ENCODE data around the gene SLC66A2.
"Not testable (repeated sequence)": the region's sequence is repeated elsewhere in the genome, so short reads cannot be mapped to it uniquely, and the experiment has no call there.

SLC66A2 gene

GRCh38 chr18:79951545-79952455 is at the start of gene SLC66A2:
SLC66A2 (minus strand) TSS chr18:79951653; CDS start chr18:79950926, 727 bp downstream.
- TF ChIP-seq CTCF (conservative IDR thresholded peaks at IDR 0.05; ENCODE audit: low read length): peak; percentile 28; the same call in 1 of the 2 replicates
- TF ChIP-seq EZH2phosphoT487 (IDR thresholded peaks at IDR 0.05; ENCODE audit: borderline replicate concordance): no peak
- H3K4me2 ChIP-seq (ENCODE audit: low read depth, low read length, poor library complexity, severe bottlenecking): peak within 1 kb of the TSS; percentile 92
- peak within 1 kb of the TSS; percentile 87 for H2AFZ ChIP-seq (ENCODE audit: low read length)
- no peaks in the 10 kb centered on the region for H3K36me3 ChIP-seq (ENCODE audit: insufficient read depth, low read length)
- peaks cover 42% of the 10 kb centered on the region for H3K79me2 ChIP-seq (ENCODE audit: insufficient read depth, low read length)
- H3K9me3 ChIP-seq (ENCODE audit: insufficient read depth, low read depth, low read length): no peaks in the 10 kb centered on the region
- H3K4me3 ChIP-seq (ENCODE audit: low read length, poor library complexity, severe bottlenecking): peak within 1 kb of the TSS; percentile 83
- H3K4me1 ChIP-seq (ENCODE audit: insufficient read depth, low read length, poor library complexity, severe bottlenecking): peaks cover 34% of the 10 kb centered on the region
- no peaks in the 10 kb centered on the region for H3K9me2 ChIP-seq (replicated peaks; ENCODE audit: low read depth, low read length)
- peaks cover 7% of the 10 kb centered on the region for H4K20me1 ChIP-seq (ENCODE audit: insufficient read depth, low read length, poor library complexity, severe bottlenecking)
- H3K9ac ChIP-seq (ENCODE audit: low read depth, low read length, poor library complexity, severe bottlenecking): peak within 1 kb of the TSS; percentile 68
- no peaks in the 10 kb centered on the region; the same call in 1 of the 2 replicates for H3F3A ChIP-seq (ENCODE audit: low read depth)
- H3K27me3 ChIP-seq (ENCODE audit: insufficient read depth, low read length, poor library complexity, severe bottlenecking): no peaks in the 10 kb centered on the region

GRCh38 chr18:80000877-80001276 is 49.4 kb upstream of the SLC66A2 start:
- H4K20me1 ChIP-seq (ENCODE audit: insufficient read depth, low read length, poor library complexity, severe bottlenecking): no peaks in the 10 kb centered on the region
- no peak overlapping the region for H3K4me2 ChIP-seq (ENCODE audit: low read depth, low read length, poor library complexity, severe bottlenecking)
- no peaks in the 10 kb centered on the region for H3F3A ChIP-seq (ENCODE audit: low read depth)
- no peak overlapping the region for H3K9ac ChIP-seq (ENCODE audit: low read depth, low read length, poor library complexity, severe bottlenecking)
- peaks cover 27% of the 10 kb centered on the region; the same call in 1 of the 2 replicates for H3K9me3 ChIP-seq (ENCODE audit: insufficient read depth, low read depth, low read length)
- no peaks in the 10 kb centered on the region for H3K4me1 ChIP-seq (ENCODE audit: insufficient read depth, low read length, poor library complexity, severe bottlenecking)
- no peaks in the 10 kb centered on the region for H3K79me2 ChIP-seq (ENCODE audit: insufficient read depth, low read length)
- H3K27me3 ChIP-seq (ENCODE audit: insufficient read depth, low read length, poor library complexity, severe bottlenecking): no peaks in the 10 kb centered on the region
- H3K9me2 ChIP-seq (replicated peaks; ENCODE audit: low read depth, low read length): no peaks in the 10 kb centered on the region
- H3K36me3 ChIP-seq (ENCODE audit: insufficient read depth, low read length): no peaks in the 10 kb centered on the region
- no peak overlapping the region for H2AFZ ChIP-seq (ENCODE audit: low read length)
- no peak for TF ChIP-seq EZH2phosphoT487 (IDR thresholded peaks at IDR 0.05; ENCODE audit: borderline replicate concordance)
- no peak for TF ChIP-seq CTCF (conservative IDR thresholded peaks at IDR 0.05; ENCODE audit: low read length)
- H3K4me3 ChIP-seq (ENCODE audit: low read length, poor library complexity, severe bottlenecking): no peak overlapping the region

GRCh38 chr18:79999701-80000100 is 48.2 kb upstream of the SLC66A2 start:
- not testable (repeated sequence) for H3K9ac ChIP-seq (ENCODE audit: low read depth, low read length, poor library complexity, severe bottlenecking); H3K36me3 ChIP-seq (ENCODE audit: insufficient read depth, low read length); H2AFZ ChIP-seq (ENCODE audit: low read length); H3K79me2 ChIP-seq (ENCODE audit: insufficient read depth, low read length); H3K4me3 ChIP-seq (ENCODE audit: low read length, poor library complexity, severe bottlenecking); H3F3A ChIP-seq (ENCODE audit: low read depth); H3K4me1 ChIP-seq (ENCODE audit: insufficient read depth, low read length, poor library complexity, severe bottlenecking); H4K20me1 ChIP-seq (ENCODE audit: insufficient read depth, low read length, poor library complexity, severe bottlenecking); H3K27me3 ChIP-seq (ENCODE audit: insufficient read depth, low read length, poor library complexity, severe bottlenecking); H3K9me2 ChIP-seq (replicated peaks; ENCODE audit: low read depth, low read length); H3K4me2 ChIP-seq (ENCODE audit: low read depth, low read length, poor library complexity, severe bottlenecking)
- peaks cover 26% of the 10 kb centered on the region; the same call in 1 of the 2 replicates for H3K9me3 ChIP-seq (ENCODE audit: insufficient read depth, low read depth, low read length)
